WI38 (cell line): ENCODE data around the gene CIITA.

Experiments
- H3K4me3 ChIP-seq: 2 replicates; pipeline ENCODE4 v1.5.1; 2011; ENCODE audit warnings: low read depth, mild to moderate bottlenecking, control low read depth, low read length
- CTCF ChIP-seq: IDR thresholded peaks from 2 replicates; pipeline ENCODE4 v1.5.1; 2012; ENCODE audit warnings: low read depth, mild to moderate bottlenecking, control low read depth, low read length

The CIITA gene

GRCh38 chr16:10896723-10897122 lies 19.7 kb downstream of the CIITA start:
- no peak overlapping the region for H3K4me3 ChIP-seq
- no peak for TF ChIP-seq CTCF

- no peak overlapping the region for H3K4me3 ChIP-seq
- TF ChIP-seq CTCF, result no peak
These were observed 20.1 kb downstream of the CIITA start for GRCh38 chr16:10897134-10897533.

GRCh38 chr16:10902999-10903398 lies 26.0 kb downstream of the CIITA start:
- no peak for TF ChIP-seq CTCF
- no peak overlapping the region for H3K4me3 ChIP-seq

GRCh38 chr16:10906482-10906881 lies 29.5 kb downstream of the CIITA start:
- H3K4me3 ChIP-seq, result no peak overlapping the region
- no peak for TF ChIP-seq CTCF

GRCh38 chr16:10906914-10907756 lies 30.1 kb downstream of the CIITA start:
- H3K4me3 ChIP-seq, result no peak overlapping the region

GRCh38 chr16:10907757-10908045 lies 30.7 kb downstream of the CIITA start:
- no peak for TF ChIP-seq CTCF
- no peak overlapping the region for H3K4me3 ChIP-seq

More at GRCh38 chr16:10906914-10907756, 30.1 kb downstream of the CIITA start:
- TF ChIP-seq CTCF, result no peak

- no peak for TF ChIP-seq CTCF
- H3K4me3 ChIP-seq, result no peak overlapping the region
These were observed 34.3 kb downstream of the CIITA start for GRCh38 chr16:10911267-10911666.
